SK-MEL-5 (cell line): ENCODE measurements around the gene TXNDC2. TPM values are rescaled to one million over a fixed set of nuclear protein-coding genes. Genes with fewer than 3 reads are reported as not detected.

Source experiments
- DNase-seq: peaks from one replicate; pipeline ENCODE4 v3.0.0-alpha.2; 2016; ENCODE audit warnings: low read depth, low spot score
- in situ Hi-C: cut with HindIII; loops from 2 replicates; pipeline ENCODE4 v1.10.0; 2016; ENCODE audit warnings: low sequenced_read_pairs, high pct_unique_total_duplicates, low pct_unique_long_range_greater_than_20kb
- total RNA-seq: library from RNA; depleted of rRNA; stranded (reverse); fragments of >200 nt; shearing (Covaris generic); gene quantifications from 2 replicates; pipeline ENCODE4 v1.2.3, GENCODE V29; 2014

Gene TXNDC2
- total RNA-seq, 1 experiment from 2014 or later: not detected

DNA sequence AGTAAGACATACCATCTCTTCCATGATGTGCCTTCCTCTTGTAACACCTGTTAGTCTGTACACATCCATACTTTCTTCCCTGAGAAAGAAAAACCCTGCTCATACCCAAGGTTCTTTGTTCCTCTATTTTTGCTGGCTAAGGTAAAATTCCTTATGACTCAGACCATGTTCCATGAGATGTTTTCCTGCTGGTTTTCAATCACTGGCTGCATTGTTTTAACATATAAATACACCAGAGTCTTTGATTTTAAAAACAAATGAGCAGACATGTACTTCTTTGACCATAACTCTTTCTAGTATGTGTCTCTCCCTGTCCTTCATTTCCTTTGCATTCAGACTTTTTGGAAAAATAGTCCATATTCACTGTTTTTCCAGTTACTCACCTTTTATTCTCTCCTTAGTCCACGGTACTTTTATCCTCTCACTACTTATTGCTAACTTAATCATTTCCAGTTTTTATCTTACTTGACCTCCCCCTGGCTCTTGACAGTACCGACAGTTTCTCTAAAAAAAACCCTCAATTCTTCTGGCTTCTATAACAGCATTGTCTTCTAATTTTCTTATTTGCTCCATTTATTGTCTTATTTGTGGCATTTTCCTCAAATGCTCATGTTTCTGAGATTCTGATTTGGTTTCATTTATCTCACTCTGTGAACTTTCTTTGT, 32.4 kb downstream of the TXNDC2 start:
- in situ Hi-C loops: no loop called here

DNA sequence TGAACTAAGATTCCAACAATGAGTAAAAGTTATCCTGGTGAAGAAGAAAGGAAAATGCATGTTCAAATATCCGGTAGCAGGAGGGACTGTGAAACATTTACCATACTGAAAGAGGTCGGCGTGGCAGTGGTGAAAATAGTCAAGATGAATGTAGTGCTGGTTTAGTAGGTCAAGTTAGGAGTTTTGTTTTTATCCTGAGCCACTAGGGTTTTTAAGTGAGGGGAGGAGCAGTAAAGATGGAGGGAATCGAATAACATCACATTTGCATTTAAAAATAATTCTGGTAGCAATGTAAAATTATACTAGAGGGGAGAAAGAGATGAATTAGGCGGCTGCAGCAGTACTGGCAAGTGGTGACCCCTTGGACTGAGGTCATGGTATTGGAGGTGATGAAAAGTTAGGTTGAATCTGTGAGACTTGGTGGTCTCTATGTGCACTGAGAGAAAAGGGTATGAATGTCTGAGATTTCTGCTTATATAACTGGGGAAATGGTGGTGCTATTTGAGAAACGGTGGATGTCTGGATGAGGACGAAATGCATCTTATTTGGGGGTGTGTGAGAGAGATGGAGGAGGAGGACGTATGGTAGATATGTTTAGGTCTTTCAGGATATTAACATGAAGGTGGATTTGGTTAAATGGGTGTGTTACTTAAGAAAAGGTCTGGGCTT, 33.9 kb downstream of the TXNDC2 start:
- in situ Hi-C loops: no loop called here
- DNase-seq: no peak

More for the DNA sequence above, 32.4 kb downstream of the TXNDC2 start:
- DNase-seq: peak; percentile 88

DNA sequence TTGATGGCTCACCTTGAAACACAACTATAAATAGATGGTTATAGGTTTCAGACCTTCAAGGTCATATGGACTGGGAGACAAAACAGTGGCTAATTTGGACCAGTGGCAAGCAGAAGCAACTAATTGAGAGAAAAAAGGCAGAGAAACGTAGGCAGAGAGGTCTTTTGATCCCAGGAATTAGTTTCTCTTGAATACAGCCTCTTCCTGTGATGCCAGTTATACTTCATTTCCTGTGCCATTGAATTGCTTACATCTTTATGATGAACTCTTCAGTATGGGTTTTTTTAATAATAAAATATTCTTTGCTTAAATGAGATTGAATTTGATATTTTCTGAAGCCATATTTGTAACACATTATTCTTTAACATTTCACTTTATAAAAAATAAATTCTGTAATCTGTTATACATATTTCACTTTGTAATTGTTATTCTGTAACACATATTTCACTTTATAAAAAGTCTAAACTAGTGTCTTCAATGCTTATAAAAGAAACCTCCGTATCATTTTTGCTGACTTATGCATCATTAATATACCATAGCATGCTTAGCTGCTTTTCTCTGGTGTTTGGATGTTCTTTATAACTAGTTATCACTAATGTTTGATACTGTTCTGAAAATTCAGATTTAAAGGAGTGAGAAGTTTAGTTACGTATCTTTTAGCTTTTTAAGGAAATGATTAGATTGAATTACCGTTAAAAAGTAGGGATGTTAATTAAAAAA, 37.0 kb downstream of the TXNDC2 start:
- no peak for DNase-seq
- in situ Hi-C loops: no loop called here

DNA sequence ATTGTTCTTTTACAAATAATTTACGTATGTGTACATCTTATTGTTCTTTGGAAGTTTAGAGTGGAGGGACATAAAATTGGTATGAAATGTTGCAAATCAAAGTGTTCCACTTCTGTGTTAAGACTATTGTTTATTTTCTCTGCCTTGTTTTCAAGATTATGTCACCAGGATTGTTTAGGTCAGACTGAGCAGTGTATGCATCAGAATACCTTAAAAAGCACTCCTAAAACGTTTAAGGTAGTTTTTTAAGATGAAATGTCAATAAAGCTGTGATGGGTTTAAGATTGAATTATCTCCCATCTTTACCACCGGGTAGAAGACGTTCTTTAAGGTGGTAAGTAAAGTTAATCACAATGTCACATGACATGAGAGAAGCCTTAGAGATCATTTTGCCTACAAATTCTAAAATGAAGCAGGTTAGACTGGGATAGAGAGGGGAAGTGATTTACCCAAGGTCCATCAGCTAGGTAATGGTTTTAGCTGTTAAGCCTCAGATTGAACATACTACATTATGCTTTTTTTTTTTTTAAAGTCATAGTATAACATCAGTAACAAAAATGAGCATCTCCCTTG, 38.7 kb downstream of the TXNDC2 start:
- no peak for DNase-seq
- in situ Hi-C loops: no loop called here

DNA sequence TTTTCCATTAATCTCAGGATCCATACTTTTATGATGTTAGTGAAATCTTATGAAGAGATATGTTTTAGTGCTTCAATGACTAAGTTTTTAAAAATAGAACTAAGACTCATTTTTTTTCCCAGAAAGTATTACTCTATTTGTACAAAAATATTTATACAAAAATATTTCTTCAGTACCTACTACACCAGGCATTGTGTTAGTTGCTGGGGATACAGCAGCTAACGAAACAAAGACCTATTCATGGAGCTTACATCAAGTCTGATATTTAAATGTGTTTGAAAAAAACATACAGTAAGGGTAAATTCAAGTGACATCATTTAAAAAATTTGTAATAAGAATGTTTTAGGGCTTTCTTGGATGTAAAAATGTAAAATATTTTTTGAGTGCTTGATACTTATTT, 39.6 kb downstream of the TXNDC2 start:
- in situ Hi-C loops: no loop called here

DNA sequence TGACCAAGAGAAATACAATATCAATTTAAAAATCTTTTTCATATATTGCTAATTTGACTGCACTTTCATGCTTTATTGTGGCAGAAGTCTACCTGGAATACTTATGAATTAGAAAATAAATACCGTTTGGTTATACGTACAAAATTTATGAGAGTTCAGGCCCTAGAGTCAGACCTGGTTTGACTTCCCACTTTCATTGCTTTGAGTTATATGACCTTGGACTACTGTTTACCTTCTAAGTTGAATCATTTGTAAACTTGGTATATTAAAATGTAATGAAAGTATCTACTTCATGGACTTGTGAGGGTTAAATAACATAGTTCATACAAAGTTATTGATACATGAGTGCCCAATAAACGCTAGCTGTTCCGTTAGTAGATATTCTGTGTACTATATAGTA, 40.0 kb downstream of the TXNDC2 start:
- DNase-seq: no peak
- in situ Hi-C loops: no loop called here

More for the DNA sequence above, 39.6 kb downstream of the TXNDC2 start:
- peak; percentile 36 for DNase-seq

DNA sequence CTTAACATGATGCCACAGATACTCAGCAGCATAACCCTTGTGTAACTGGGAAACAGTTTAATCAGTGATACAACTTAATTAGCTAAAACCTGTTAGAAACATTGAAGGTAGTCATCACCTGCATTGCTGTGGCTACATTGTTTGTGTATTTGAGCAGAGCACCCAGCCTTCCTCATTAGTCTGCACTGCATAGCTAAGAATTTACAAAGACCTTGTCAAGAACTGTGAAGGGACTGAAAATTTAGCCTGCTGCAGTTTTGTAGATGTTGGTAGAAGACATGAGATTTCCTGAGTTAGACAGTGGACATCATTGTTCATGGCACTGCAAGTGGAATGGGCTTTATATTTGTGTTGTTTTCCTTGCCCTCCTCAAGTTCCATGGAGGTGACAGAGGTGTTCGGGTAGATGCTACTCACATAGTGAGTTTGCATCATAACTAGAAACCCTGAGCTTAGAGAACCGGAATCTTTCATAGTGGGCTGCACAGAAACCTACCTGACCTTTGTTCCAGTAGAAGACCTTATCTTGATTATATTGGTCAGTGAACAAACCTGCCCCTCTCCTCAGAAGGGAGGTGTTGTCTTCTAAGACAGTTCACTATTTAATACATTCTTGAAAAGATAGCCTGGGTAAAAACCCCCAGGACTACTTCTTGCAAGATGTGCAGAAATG, 40.6 kb downstream of the TXNDC2 start:
- DNase-seq: peak; percentile 9
- in situ Hi-C loops: no loop called here

DNA sequence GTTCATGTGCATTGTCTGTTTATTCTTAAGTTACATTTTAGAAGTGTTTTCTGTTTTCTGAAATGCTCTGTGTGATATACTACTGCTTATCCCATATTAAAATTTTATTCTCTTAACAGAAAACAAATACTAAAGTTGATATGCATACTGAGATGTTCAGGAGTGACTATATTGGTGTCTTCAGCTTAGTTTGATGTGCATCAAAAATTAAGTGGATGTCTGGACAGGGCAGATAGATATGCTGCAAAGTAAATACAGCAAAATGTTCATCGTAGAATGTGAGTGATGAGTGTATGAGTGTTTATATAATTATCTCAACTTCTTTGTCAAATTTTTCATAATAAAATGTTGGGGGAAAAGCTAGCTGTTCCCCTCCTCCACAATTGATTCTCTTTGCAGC, 41.2 kb downstream of the TXNDC2 start:
- no peak for DNase-seq
- in situ Hi-C loops: no loop called here

DNA sequence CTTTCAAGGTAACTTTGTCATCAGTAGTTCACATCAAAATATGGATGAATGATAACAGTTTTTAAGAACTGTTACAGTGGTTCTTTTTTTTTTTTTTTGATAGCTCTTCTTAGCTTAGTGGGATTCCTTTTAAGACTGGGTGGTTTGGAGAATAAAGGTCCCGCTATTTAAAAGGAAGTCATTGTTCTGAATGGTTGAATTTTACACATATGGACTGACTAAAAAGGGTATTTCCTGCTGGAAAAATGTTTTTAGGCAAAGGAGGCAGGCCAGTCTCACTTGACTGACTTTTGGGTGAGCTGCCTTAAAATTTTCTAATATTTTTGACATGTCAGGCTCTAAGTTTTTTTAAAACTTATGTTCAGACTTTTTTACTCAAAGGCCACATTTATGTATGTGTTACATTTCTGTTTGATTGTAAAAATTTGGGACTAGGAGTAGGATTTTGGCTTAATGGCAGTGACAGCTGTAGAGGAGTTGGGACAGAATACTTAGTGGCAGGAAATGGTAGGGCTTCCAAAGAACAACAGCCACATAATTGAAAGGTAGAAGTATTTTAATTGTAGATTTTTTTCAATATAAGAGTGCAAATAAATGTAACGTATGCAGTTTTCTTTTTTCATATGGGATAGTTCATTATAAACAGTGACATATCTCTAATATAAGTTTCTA, 41.8 kb downstream of the TXNDC2 start:
- in situ Hi-C loops: no loop called here
- peak; percentile 25 for DNase-seq

DNA sequence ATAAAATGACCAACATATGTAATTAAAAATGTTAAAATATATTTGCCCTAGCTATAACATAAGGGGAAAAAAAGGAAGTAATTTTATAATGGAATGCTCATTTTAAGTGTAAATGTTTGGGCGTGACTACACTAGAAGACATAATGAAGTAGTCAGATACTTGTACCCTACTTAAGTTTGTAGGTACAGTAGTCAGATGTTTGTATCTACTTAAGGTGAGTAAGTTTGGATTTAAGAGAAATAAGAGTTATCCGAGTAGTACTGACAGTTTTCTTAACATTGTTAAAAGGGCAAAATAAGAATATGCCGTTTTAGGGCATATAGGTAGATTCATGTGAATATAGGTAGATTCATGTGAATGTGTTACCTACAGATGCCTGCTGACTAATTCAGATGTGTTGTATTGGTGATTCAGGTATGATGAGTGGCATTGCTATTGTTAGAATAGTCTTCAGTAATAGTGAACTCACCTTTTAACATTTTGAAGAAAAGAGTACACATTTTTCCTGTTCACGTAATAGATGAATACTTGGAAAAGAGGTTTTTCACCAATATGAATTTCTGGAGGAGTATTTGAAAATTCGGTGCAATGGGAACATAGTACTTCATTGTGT, 43.0 kb downstream of the TXNDC2 start:
- DNase-seq: no peak
- in situ Hi-C loops: no loop called here

DNA sequence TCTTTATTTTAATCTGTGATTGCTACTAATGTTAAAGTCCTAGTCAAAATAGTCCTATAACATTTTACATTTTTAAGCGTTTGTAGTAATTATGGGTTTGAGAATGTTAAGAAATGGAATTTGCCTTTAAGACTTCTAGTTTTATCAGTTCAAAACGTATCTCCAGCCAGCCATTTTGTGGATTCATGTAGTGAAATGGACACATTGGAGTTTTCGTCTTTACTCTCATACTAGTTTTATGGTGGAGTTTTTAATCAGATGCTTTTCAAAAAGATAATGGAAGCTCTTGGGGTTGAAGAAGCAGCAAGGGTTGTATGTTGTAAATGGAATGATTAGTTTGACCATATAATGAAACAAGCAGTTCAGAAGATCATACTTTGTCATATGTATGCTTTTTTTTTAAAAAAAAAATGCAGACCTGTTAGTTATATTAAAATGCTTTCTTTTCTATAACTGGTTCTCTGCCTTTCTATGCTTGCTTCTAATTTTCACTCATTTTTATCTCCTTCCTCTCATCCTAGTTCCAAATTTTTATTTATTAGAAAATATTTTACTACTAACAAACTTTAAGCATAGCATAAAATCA, 44.6 kb downstream of the TXNDC2 start:
- in situ Hi-C loops: no loop called here
- DNase-seq: no peak

DNA sequence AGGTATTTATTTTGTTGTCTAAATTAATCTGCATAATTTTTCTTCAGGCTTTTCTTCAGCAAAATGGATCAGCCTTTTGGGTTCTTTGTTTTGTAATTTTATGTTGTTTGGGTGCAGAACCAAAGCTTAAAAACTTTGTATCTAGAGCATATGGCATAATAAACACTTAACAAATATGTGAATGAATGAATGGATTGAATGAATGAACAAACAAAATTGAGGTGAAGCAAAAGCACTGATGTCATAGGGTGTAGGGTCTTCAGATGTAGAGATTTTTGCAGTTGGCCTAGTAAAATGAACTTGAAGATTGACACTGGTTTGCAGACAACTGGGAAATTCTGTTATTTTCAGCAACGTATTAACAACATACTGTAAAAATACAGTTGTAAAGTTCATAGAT, 45.4 kb downstream of the TXNDC2 start:
- in situ Hi-C loops: no loop called here
- DNase-seq: no peak

DNA sequence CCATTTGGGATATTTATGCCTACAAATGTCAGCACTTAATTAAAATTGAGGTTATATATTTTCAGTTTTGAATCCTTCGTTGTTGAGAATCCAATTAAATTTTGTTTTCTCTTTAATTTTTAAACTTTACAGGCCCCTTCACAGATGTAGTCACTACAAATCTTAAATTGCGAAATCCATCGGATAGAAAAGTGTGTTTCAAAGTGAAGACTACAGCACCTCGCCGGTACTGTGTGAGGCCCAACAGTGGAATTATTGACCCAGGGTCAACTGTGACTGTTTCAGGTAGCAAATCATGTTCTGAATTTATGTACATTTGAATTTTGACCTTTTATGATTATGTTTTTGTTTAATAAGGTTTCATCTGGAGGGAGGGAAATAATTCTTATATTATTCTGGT, 45.9 kb downstream of the TXNDC2 start:
- no peak for DNase-seq
- in situ Hi-C loops: no loop called here

DNA sequence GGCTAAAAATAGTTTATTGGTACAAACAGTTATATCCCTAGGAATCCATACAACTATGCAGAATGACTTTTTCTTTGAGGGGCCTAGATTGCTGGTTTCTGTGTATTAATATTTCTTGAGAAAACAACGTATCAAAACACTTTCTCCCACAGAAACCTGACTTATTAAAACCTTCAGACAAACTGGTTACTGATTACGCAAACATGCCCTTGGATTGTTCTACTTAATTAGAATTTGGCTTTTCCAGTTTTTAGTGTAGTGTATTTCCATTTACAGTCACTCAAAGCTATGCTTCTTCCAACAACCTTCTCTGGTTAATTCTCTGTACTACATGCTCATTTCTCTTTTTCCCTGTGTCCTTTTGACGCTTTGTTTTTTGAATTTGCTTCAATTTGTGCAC, 48.1 kb downstream of the TXNDC2 start:
- DNase-seq: no peak
- in situ Hi-C loops: no loop called here

DNA sequence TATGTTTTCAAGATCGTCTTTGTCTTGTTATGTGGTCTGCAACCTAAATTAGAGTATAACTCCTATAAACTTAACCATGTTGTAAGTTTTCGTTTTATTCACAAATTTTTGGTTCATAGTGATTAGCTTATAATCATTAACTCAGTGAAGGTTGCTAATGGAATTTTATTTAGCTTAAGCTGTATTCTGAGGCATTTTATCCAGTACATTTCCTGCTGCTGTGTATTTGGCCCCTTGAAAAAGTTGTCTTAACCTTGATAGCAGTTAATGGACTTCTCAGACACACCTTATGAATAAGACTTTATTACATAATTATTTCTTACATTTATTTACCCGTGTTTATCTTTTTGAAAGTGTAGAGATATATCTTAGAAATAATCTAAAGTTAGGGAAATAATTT, 48.5 kb downstream of the TXNDC2 start:
- no peak for DNase-seq
- in situ Hi-C loops: no loop called here
